GM18858 (cell line): Measurements from ENCODE around the gene WDPCP.

Source experiments
- ATAC-seq: cut with Tn5 transposase; IDR thresholded peaks from one replicate; pipeline ENCODE4 v1.9.1; 2021; ENCODE audit not compliant: unreplicated experiment

The WDPCP gene

DNA sequence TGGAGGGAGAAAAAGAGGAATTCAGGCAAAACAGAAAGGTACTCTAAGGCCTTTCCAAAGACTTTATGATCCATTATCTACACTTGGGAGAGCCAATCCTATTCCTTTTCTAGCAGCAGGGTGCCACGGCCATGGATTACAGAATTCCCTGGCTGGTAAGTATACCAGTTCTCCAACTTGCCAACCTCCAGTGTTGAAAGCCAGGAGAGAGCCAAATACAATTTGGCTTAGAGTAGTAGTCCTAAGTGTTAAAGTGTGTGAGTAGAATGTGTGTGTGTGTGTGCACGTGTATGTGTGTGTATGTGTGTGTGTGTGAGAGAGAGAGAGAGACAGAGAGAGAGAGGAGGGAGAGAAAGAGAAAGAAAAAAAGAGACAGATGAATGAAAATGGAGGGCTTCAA, 43.3 kb downstream of the WDPCP start:
- no peak for ATAC-seq

DNA sequence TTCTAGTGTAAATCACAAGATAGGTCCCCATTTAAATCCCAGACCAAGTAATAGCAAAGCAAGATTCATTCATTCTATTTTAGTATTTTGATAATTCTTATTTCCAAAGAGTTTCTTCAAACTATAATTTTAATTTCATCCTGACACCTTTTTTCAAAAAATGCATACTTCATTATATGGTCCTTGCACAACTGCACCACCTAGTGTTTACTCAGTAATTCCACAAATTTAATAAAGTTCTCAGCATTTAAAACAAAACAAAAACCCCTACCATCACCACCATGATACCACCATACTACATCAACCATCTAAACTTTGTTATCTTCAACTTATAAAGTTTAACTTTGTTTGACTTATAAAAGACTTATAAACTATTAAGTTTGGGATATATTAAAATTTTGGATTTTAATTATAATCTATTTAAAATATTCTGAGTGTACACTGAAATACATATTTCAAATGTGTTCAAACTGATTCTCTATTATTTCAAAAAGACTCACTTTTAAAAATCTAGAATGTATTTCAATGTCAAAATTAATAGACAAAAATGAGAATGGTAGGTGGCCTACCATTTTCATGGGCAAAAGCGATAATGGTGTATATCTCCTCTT, 44.2 kb downstream of the WDPCP start:
- no peak for ATAC-seq

DNA sequence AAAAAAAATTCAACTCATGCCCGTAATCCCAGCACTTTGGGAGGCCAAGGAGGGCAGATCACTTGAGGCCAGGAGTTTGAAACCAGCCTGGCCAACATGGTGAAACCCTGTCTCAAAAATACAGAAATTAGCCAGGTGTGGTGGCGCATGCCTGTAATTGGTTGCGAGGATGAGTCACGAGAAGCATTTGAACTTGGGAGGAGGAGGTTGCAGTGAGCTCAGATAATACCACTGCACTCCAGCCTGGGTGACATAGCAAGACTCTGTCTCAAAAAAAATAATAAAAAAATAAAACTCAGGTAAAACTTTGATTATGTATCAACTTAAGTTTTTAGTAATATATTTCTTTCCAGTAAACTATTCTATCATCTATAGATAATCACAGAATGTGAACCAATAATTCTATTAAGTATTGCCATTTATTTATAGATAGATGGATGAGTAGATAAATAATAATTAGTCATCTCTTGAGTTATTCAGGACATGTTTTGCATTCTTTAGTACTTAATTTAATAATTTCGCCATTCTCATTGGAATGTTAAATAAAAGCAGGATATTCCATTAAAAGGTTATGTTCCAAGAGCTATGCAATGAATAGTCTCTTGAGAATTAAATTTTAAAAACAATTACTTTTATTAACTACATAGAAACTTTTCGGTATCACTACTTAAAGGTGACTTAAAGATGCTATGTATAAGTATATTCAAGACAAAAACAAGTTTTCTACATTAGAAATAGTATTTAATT, 48.7 kb downstream of the WDPCP start:
- no peak for ATAC-seq

DNA sequence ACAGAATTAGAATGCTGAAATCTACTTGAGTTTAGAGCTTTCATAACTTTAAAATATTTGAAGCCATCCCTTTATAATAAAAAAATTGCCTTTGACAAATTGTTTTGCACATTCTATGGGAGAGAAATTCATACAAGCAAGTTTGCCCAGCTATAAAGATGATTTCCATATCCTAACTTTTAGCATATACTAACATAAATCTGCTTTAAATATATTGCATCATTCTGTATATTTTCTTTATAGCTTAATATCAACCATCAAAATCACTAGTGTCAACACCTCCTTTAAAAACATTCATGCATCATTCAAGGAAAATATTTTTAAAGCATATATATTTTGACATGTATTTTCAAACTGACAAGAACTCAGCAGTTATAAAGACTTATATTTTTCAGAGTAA, 49.9 kb downstream of the WDPCP start:
- no peak for ATAC-seq

DNA sequence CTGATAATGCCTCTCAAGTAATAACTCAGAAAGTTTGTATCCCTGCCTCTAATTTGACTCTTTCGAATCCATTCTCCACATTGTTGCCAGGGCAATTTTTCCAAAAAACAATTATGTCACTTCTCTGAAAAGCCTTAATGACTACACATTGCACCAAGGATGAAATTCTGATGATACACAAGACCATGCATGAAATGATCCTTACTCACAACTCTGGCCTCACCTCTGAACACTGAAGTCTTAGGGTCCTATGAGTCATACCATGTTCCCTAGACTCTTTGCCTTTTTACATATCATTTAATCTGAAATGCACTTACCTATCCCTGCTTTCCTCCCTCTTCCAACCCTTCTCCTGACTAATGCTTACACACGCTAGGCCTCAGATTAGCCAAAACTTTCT, 51.0 kb downstream of the WDPCP start:
- ATAC-seq: no peak

DNA sequence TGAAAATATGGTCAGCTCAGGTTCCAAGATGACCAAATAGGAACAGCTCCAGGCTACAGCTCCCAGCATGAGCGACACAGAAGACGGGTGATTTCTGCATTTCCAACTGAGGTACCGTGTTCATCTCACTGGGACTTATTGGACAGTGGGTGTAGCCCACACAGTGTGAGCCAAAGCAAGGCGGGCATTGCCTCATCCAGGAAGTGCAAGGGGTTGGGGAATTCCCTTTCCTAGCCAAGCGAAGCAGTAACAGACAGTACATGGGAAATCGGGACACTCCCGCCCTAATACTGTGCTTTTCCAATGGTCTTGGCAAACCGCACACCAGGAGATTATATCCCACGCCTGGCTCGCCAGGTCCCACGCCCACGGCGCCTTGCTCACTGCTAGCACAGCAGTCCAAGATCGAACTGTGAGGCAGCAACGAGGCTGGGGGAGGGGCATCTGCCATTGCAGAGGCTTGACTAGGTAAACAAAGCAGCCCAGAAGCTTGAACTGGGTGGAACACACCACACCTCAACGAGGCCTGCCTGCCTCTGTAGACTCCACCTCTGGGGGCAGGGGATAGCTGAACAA, 57.5 kb downstream of the WDPCP start:
- ATAC-seq: no peak

DNA sequence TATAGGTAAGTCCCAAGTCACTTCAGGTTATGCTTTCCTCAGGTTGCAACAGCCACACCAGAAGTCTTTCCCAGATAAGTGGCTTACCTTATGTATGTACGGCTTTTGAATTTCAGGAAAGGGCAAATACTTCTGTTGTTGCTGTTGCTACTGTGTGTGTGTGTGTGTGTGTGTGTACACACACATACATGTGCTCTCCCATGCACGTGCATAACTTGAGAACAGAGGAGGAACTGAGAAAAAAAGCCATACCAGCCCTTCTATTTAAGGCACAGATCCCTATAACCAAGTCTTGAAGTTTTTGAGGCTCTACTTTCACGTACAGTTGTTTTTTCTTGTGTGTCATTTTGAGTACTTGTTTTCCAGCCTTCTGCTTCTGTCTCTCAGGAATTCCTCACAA, 62.4 kb downstream of the WDPCP start:
- no peak for ATAC-seq

DNA sequence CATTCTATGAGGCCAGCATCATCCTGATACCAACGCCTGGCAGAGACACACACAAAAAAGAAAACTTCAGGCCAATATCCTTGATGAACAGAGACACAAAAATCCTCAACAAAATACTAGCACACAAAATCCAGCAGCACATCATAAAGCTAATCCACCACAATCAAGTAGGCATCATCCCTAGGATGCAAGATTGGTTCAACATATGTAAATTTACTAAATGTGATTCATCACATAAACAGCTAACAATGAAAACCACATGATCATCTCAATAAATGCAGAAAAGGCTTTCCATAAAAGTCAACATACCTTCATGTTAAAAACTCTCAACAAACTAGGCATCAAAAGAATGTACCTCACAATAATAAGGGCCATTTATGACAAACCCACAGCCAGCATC, 65.3 kb downstream of the WDPCP start:
- no peak for ATAC-seq

DNA sequence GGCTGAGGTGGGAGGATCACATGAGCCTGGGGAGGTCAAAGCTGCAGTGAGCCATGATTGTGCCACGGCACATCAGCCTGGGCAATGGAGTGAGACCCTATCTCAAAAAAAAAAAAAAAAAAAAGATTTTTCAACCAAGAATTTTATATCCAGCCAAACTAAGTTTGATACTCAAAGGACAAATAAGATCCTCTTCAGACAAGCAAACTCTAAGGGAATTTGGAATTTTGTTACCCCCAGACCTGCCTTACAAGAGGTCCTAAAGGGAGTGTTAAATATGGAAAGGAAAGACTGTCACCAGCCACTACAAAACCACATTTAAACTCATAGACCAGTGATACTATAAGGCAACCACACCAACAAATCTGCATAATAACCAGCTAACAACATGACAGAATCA, 67.5 kb downstream of the WDPCP start:
- ATAC-seq: no peak

DNA sequence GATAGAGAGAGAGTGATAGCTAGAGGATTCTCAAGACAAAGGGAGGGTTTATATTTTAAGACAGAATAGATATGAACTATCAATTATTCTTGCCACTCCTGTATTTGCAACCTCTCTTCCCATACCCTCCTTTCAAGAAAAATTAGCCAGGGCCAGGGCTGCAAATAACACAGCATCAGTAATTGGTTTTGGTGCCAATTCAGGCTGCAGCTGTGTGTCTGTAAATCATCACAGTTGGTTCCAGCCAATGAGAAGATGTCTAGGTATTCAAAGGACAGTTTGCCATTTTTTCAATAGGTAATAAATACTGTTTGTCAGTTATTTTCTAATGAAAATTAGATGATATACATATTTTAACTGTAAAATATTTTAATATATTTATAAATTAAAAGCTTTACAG, 73.5 kb downstream of the WDPCP start:
- ATAC-seq: no peak

DNA sequence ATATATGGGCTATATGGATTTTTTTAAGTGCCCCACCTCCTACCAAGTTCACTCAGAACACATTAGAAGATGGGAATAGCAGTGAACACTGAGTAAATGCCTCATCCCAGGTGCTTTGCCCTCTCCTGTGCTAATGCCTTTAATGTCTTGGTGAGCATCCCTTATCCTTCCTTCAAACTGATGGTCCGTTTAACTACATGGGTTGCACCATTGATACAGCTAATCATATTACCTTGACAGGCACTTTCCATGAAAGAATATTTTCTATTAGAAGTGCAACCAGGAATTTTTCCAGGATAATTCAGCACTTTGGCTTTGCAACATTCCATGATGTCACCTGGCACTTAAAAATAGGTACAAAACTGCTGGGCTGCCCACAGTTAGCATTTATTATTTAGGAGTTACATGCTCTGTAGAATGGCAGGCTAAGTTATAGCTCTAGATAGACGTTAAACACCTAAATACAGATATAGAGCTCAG, 74.0 kb downstream of the WDPCP start:
- ATAC-seq: no peak

DNA sequence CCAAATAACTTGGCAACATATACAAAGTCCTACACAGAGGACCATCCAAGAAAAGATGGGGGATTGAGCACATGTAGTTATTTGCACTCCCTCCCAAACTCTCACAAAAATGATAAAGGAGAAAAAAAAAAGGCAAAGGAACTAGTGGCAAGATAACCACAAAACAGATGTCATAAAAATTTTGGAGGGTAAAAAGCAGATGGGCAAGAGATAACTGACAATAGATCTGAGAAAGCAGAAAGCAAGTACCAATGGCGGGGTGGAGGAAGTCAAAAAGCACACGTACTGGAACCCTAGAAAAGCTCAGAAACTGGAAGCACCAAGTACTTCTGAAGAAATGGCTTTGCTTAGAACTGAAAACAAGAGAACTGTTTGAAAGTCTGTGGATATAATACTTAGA, 82.0 kb downstream of the WDPCP start:
- ATAC-seq: no peak

DNA sequence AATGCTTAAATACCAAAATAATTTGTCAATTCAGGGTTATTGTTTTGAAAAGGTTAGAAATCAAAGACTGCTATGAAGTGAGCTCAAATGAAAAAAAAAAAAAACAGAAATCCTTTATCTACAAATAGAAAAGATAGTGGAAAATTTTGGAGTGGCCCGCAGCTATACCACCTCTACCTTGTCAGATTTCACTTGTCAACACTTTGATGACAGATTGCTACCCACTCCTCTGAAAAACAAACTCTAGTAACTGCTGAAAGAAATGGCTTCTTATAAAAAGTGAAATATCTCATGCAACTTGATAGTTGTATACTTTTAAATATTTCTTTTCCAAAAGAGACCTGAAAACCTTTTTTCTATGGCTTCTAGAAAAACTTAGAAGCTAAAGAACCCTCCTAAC, 84.5 kb downstream of the WDPCP start:
- no peak for ATAC-seq

DNA sequence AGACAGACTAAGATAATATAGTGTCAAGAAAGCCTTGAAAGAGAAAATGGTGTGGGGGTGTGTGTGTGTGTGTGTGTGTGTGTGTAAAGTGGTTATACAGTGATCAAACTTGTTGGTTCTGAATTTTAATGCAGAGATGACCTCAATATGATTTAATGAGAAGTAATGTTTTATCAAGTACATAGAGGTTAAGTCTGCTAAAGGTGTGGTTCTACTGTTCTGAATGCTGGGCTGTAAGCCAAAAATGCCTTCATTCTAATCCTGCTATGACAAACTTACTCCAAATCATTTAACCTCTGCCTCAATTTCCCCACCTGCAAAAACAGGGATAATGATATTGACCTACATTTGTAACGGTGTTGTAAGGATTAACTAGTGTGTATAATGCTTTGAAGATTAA, 87.9 kb downstream of the WDPCP start:
- no peak for ATAC-seq

DNA sequence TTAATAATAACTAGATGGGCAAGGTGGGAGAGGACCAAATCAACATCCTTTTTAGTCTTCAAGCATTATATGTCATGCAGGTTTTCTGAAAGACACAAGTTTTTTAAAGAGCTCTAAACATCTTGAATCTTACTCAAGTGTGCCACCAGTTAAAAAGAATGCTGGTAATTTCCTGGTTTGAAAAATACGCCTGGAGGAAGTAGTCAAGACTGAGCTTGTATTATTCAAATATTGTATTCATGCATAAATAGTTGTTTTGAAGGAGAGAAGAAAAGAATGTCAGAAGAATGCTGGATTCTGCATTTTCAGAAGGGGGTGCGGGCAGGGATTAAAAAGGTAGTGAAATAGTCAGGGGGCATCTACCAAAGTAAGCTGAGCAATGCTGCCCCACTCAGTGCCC, 90.7 kb downstream of the WDPCP start:
- ATAC-seq: no peak

DNA sequence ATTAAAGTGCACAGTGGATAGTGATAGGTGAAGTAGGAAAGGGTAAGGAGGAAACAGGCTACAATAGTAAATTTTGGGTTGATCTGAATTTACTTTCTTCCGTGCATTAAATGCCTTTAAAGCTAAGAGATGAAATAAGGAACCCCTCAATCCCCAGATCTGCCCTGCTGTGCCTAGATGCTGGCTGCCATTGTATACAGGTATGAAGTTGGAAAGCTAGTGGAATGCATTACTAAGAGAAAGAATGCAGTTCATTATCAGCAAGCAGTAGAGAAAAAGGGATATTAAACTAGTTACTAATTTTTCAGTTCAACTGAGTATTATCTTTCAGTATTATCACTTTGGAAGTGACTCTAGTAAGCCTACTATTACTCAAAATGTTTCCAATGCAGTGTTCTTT, 93.3 kb downstream of the WDPCP start:
- no peak for ATAC-seq

DNA sequence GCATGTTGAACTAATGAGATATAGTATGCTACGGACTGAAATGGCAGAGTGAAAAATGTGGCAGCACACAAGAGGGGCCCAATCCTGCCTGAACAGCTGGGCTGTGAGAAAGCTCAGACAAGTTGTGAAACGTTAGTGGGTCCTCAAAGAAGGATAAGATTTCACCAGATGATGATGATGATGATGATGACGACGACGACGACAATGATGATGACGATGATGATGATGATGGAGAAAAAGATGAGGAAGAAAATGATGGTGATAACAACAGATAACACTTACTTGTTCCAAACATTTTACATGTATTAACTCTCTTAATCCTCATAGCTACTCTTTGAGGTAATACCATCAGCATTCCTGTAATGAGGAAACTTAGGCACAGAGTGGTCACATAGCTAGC, 94.2 kb downstream of the WDPCP start:
- ATAC-seq: no peak

DNA sequence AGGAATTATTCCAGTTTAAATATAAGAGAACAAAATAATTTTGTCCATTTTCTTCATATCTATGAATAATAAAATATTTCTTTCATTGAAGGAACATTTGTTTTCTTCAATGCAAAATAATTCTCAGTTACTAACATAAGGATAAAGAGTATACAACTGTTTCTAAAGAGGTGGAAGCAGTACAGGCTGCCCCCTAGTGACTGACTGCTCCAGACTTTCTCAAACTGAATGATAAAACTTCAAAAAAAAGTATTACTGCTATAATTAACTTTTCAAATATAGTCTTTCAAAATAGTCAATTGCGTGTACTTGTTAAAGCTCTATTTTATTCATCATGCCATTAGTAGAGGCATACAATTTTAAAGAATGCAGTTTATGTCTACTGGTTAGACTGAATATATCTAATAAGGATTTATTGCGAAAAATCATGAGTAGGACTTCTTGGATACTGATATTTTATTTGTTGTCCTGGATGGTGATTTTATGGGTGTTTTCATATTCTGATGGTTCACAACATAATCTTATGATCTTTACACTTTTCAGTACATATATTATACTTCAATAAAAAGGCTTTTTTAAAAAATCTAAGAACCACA, 100.1 kb downstream of the WDPCP start:
- ATAC-seq: no peak

DNA sequence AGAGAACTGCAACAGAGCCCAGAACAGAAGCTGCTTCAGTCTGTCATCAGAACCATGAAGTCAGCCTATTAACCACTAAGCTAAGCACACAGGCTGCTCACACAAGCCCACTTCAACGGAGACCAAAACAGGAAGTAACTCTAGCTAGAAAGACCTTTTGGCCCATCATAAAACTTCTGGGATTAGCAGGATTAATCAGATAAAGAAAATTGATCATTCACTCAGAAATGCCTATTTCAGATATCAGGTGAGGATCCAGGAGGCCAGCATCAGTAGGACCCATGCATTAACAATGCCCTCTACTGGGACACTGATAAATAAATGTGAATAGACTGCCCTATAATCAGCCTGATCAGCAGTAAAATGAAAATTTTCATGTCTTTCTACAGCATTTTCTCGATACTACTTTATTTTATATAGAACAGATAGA, 101.4 kb downstream of the WDPCP start:
- no peak for ATAC-seq

DNA sequence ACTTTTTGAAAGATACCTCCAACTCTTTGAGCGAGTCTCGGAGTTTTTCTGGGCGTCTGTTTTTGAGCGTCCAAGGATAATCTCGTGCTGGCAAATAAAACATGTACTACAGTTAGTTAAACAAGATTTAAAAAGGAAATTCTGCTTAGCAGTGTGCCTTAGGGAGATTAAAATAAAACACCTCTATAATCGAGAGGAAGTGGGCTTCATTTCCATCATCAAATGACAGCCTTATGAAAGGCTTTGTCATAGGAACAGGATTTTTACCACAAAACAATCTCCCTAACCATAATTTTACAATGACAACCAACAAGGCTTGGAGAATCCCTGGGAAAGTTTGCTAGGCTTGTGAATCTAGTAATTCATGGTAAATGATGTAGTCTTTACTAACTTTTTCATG, 103.4 kb downstream of the WDPCP start:
- ATAC-seq: no peak

DNA sequence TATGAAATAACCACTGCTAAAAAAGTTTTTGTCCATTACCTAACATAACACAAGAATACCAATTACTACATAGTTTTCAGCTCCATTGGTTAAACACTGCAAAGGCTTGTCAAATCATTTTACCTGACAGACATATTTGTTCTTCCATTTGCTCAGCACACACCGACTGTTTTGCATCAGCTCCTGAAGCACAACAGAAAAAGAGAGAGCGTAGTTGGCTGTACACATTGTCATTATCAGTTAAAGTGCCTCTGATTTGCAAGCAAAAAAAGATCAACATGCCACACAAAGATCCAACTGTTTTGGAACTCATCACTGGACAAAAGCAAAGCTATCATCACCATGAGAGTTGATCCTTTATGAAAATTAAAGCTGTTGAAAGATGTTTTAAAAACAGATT, 103.8 kb downstream of the WDPCP start:
- ATAC-seq: no peak

DNA sequence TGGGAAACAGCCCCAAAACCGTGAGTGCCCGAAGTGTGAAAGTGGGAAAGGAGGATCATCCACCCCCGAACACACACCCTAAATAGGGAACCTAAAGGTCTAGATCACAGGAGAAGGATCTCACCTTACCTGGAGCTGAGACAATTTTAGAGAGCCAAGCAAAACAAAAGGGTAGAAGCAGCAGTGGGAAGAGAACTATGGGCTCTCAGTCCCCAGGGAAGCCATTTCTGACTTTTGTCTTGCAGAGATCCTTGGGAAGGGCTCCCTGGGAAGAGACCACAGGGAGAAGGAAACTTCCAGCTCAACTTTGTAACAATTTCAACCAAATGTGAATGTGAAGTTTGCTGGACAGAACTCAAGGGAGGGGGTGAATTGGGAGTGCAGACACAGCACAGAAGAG, 110.6 kb downstream of the WDPCP start:
- ATAC-seq: no peak
